ENCODE measurements around the gene HPCAL4. TPM values are rescaled to one million over a fixed set of nuclear protein-coding genes. Genes with fewer than 3 reads are reported as not detected.

HPCAL4 gene
- total RNA-seq, 4 donors from 2014 or later: 0.55 TPM; not detected in 3

DNA sequence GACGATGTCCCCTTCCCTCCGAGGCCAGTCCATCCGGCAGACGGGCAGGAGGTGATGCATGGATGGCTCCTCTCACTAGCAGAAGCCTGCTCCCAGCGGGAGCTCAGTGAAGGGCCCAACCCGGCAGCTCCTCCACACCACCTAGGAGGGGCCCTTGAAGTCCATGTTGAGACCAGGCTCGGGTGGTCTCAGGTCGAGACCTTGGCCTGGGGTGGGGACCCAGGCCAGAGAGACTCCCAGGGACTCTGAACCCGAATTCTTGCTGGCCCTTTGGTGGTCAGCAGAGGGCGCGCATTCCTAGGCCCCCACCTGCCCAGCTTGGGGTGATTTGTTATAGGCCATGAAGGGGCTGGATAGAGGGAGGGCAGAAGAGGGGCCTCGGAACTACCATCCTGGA, 18.7 kb downstream of the HPCAL4 start:
- Histone ChIP-seq H3K27ac (no peak overlapping the region), H3K9me3 (no peaks in the 10 kb centered on the region), H3K4me3 (peak overlapping the region; percentile 52), H3K4me1 (peaks cover 16% of the 10 kb centered on the region), H3K27me3 (peaks cover 36% of the 10 kb centered on the region), H3K36me3 (no peaks in the 10 kb centered on the region)
- TF ChIP-seq EP300 (IDR thresholded peaks at IDR 0.05) (no peak), POLR2A (IDR thresholded peaks at IDR 0.05) (no peak), POLR2AphosphoS5 (IDR thresholded peaks at IDR 0.05) (no peak)
- TF ChIP-seq, protein P1, sequence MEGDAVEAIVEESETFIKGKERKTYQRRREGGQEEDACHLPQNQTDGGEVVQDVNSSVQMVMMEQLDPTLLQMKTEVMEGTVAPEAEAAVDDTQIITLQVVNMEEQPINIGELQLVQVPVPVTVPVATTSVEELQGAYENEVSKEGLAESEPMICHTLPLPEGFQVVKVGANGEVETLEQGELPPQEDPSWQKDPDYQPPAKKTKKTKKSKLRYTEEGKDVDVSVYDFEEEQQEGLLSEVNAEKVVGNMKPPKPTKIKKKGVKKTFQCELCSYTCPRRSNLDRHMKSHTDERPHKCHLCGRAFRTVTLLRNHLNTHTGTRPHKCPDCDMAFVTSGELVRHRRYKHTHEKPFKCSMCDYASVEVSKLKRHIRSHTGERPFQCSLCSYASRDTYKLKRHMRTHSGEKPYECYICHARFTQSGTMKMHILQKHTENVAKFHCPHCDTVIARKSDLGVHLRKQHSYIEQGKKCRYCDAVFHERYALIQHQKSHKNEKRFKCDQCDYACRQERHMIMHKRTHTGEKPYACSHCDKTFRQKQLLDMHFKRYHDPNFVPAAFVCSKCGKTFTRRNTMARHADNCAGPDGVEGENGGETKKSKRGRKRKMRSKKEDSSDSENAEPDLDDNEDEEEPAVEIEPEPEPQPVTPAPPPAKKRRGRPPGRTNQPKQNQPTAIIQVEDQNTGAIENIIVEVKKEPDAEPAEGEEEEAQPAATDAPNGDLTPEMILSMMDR (IDR thresholded peaks at IDR 0.05): no peak
- 47% methylated on average over 12 of the region's 12 CpGs for WGBS
- no peak for DNase-seq (ENCODE audit: low spot score in 2 of 2)

DNA sequence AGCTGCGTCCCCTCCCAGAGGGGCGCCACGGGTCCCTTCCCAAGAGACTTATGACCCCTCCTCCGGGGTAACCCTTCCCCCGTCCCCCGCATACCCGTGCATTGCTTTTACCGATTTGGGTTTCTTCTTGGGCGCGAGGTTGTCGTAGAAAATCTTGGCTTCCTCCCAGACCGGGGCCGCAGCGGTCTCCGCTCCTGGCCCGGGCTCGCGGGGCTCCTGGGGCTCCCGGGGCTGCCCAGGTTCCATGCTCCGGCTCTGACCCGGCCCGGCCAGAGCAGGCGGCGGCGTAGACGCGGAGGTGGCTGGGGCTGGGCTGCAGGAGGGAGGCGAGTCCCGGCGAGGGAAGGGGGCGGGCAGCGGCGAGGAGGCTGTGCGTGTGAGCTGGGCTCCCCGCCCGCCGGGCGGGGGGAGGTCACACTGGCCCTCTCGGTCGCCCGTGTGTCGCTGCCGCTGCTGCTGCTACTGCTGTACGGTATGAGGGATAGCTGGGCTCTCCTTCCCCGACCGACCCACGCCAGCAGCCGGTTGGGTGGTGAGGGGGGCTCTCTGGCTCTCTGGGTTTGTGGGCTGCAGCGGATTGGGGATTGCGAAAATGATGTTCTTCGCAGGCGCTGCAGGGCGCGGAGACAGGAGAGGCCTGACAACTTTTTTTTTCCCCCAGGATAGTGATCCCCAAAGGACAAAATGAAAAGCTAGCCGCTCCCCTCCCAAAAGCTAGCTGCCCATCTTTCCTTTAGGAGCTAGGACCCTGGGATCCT, 19.3 kb downstream of the HPCAL4 start, which contains the start of gene NT5C1A:
Gene NT5C1A (minus strand): TSS at position 315 of the 758 bp plus-strand sequence. CDS start 69 bp downstream, at position 246.
- Histone ChIP-seq H3K27ac (no peak within 1 kb of the TSS), H3K4me3 (peak within 1 kb of the TSS; percentile 52), H3K9me3 (no peaks in the 10 kb centered on the region), H3K4me1 (peaks cover 16% of the 10 kb centered on the region), H3K36me3 (no peaks in the 10 kb centered on the region), H3K27me3 (peaks cover 37% of the 10 kb centered on the region)
- DNase-seq (ENCODE audit: low spot score in 2 of 2): no peak
- WGBS: 2% methylated on average over 27 of the region's 55 CpGs
- no peak for TF ChIP-seq POLR2A (IDR thresholded peaks at IDR 0.05)
- no peak for TF ChIP-seq POLR2AphosphoS5 (IDR thresholded peaks at IDR 0.05)
- TF ChIP-seq, protein P1 (IDR thresholded peaks at IDR 0.05): no peak
- no peak for TF ChIP-seq EP300 (IDR thresholded peaks at IDR 0.05)

DNA sequence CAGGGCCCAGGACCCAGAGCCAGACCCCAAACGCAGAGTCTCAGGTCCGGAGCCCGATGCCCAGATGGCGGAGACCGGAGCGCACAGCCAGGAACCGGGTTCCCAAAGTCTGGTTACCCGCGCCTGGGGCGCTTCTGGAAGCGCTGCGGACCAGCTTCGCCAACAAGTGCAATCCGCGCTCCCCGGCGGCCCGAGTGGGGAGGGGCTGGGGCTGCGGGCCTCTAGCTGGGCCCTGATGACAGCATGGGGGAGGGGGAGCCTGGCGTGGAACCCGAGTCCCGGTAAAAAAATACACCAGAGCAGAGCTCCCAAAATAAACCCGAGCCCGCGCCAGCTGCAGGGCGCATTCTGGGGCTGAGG, 19.8 kb downstream of the HPCAL4 start:
- 0% methylated on average over 16 of the region's 26 CpGs for WGBS
- DNase-seq (ENCODE audit: low spot score in 2 of 2): no peak
- Histone ChIP-seq H3K9me3 (no peaks in the 10 kb centered on the region), H3K4me3 (peak overlapping the region; percentile 52), H3K36me3 (no peaks in the 10 kb centered on the region), H3K4me1 (peaks cover 16% of the 10 kb centered on the region), H3K27ac (no peak overlapping the region), H3K27me3 (peaks cover 40% of the 10 kb centered on the region)
- TF ChIP-seq POLR2AphosphoS5 (IDR thresholded peaks at IDR 0.05) (no peak), EP300 (IDR thresholded peaks at IDR 0.05) (no peak), POLR2A (IDR thresholded peaks at IDR 0.05) (no peak)
- TF ChIP-seq, protein P1 (IDR thresholded peaks at IDR 0.05): no peak

DNA sequence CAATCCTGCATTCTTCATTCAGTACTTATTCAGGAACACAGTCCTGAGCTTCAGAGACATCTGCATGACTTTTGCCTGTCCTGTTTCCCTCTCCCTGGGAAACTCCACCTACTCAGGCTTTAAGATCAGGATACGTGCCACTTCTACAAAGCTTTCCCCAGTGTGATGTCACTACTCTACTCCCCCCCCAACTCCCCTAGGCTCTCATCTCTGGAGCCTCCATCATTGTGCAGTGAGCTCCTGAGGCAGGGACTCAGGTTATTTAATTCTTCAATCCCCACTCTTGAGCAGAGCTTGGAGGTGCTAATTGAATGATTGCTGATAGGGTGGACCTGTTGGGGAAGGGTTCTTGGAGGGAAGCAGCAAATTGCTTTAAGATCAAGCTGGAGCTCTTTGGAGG, 20.5 kb downstream of the HPCAL4 start:
- H3K4me3 ChIP-seq: no peak overlapping the region
- H3K27ac ChIP-seq: no peak overlapping the region
- TF ChIP-seq EP300 (IDR thresholded peaks at IDR 0.05) (no peak), POLR2AphosphoS5 (IDR thresholded peaks at IDR 0.05) (no peak), POLR2A (IDR thresholded peaks at IDR 0.05) (no peak)
- TF ChIP-seq, protein P1 (IDR thresholded peaks at IDR 0.05): no peak
- peaks cover 40% of the 10 kb centered on the region for H3K27me3 ChIP-seq
- H3K9me3 ChIP-seq: no peaks in the 10 kb centered on the region
- no peak for DNase-seq (ENCODE audit: low spot score in 2 of 2)
- no peaks in the 10 kb centered on the region for H3K36me3 ChIP-seq
- H3K4me1 ChIP-seq: peaks cover 16% of the 10 kb centered on the region
- WGBS: 48% methylated on average over 1 of the region's 1 CpG

DNA sequence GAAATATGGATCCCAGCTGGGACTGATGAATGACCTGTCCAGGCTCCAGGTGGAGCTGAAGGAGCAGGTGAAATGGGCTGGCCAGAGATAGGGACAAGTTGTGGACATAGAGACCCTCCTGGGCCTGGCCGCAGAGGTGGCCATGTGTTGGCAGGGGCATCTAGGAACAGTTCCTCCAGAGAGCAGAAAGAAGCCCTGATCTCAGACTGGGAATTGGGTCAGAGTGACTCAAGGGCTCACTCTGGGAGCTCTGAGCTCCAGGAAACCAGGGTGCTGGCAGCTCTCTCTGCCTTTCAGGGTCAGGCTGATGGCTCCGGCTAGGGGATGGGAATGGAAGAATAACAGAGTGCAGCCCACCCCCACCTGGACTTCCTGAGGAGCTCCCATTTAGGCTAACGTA, 22.3 kb downstream of the HPCAL4 start:
- 98% methylated on average over 3 of the region's 3 CpGs for WGBS

More for the DNA sequence above, 22.3 kb downstream of the HPCAL4 start:
- peaks cover 16% of the 10 kb centered on the region for H3K4me1 ChIP-seq
- no peak overlapping the region for H3K27ac ChIP-seq
- H3K9me3 ChIP-seq: no peaks in the 10 kb centered on the region
- DNase-seq (ENCODE audit: low spot score in 2 of 2): no peak
- TF ChIP-seq POLR2AphosphoS5 (IDR thresholded peaks at IDR 0.05) (no peak), POLR2A (IDR thresholded peaks at IDR 0.05) (no peak), EP300 (IDR thresholded peaks at IDR 0.05) (no peak)
- TF ChIP-seq, protein P1 (IDR thresholded peaks at IDR 0.05): no peak
- peaks cover 34% of the 10 kb centered on the region for H3K27me3 ChIP-seq
- H3K36me3 ChIP-seq: no peaks in the 10 kb centered on the region
- H3K4me3 ChIP-seq: no peak overlapping the region

Measured in suprapubic skin (tissue), 4 donors.